Measurements from ENCODE around the gene ZBTB7C. TPM values are rescaled to one million over a fixed set of nuclear protein-coding genes. Genes with fewer than 3 reads are reported as not detected.

ZBTB7C gene
- total and polyA plus RNA-seq, 8 donors: 3.0 to 47.8 (median 19.3) TPM

- WGBS, 5 donors: 85 to 94% (median 89%) methylated on average over 2 of the region's 2 CpGs
- H3K27ac ChIP-seq: no peak overlapping the region
- intact Hi-C loops (cut with DNase I; ENCODE audit: low total_unique reads): no loop called here
Measured at GRCh38 chr18:48236822-48237221, 172.4 kb downstream of the ZBTB7C start.

GRCh38 chr18:48230467-48231113, 178.6 kb downstream of the ZBTB7C start:
- Histone ChIP-seq H3K4me3 (no peak overlapping the region), H3K27me3 (no peaks in the 10 kb centered on the region), H3K27ac (no peak overlapping the region), H3K9me3 (no peaks in the 10 kb centered on the region), H3K4me1 (peaks cover 0 to 31% (median 13%) of the 10 kb centered on the region in 4 donors), H3K36me3 (no peaks in the 10 kb centered on the region)
- intact Hi-C loops (cut with DNase I; ENCODE audit: low total_unique reads): no loop called here
- TF ChIP-seq CTCF (IDR thresholded peaks at IDR 0.05) (peak in 1 of 7 experiments; percentile 26), POLR2AphosphoS5 (IDR thresholded peaks at IDR 0.05) (no peak), EP300 (IDR thresholded peaks at IDR 0.05) (no peak), POLR2A (IDR thresholded peaks at IDR 0.05) (no peak)
- 78 to 95% (median 82%) methylated on average over 5 to 7 of the region's 7 CpGs for WGBS, 5 donors
- DNase-seq: peak; percentile 52 to 76

More at GRCh38 chr18:48236822-48237221, 172.4 kb downstream of the ZBTB7C start:
- DNase-seq: no peak
- Histone ChIP-seq H3K4me3 (no peak overlapping the region), H3K4me1 (no peaks in the 10 kb centered on the region), H3K9me3 (no peaks in the 10 kb centered on the region), H3K27me3 (no peaks in the 10 kb centered on the region), H3K36me3 (no peaks in the 10 kb centered on the region)
- no peak for TF ChIP-seq EP300 (IDR thresholded peaks at IDR 0.05)
- no peak for TF ChIP-seq POLR2AphosphoS5 (IDR thresholded peaks at IDR 0.05)
- TF ChIP-seq POLR2A (IDR thresholded peaks at IDR 0.05): no peak
- TF ChIP-seq CTCF (IDR thresholded peaks at IDR 0.05): no peak

- H3K9me3 ChIP-seq: no peaks in the 10 kb centered on the region
- no peak overlapping the region for H3K27ac ChIP-seq
- intact Hi-C loops (cut with DNase I; ENCODE audit: low total_unique reads): no loop called here
- H3K4me3 ChIP-seq: no peak overlapping the region
- H3K4me1 ChIP-seq: peaks cover 0 to 31% (median 13%) of the 10 kb centered on the region in 4 donors
- H3K27me3 ChIP-seq: no peaks in the 10 kb centered on the region
- H3K36me3 ChIP-seq: no peaks in the 10 kb centered on the region
- 24 to 34% (median 30%) methylated on average over 8 of the region's 8 CpGs for WGBS, 5 donors
- peak in 1 of 2 donors; percentile 41 for DNase-seq
- TF ChIP-seq EP300 (IDR thresholded peaks at IDR 0.05): no peak
- no peak for TF ChIP-seq POLR2AphosphoS5 (IDR thresholded peaks at IDR 0.05)
- TF ChIP-seq CTCF (IDR thresholded peaks at IDR 0.05): no peak
- TF ChIP-seq POLR2A (IDR thresholded peaks at IDR 0.05): no peak
Measured at GRCh38 chr18:48229552-48229981, 179.6 kb downstream of the ZBTB7C start.

GRCh38 chr18:48228841-48229240, 180.3 kb downstream of the ZBTB7C start:
- H3K36me3 ChIP-seq: no peaks in the 10 kb centered on the region
- no peak overlapping the region for H3K4me3 ChIP-seq
- H3K27me3 ChIP-seq: no peaks in the 10 kb centered on the region
- peak overlapping the region in 1 of 5 donors; percentile 3 for H3K27ac ChIP-seq
- TF ChIP-seq CTCF (IDR thresholded peaks at IDR 0.05) (no peak), POLR2A (IDR thresholded peaks at IDR 0.05) (no peak), POLR2AphosphoS5 (IDR thresholded peaks at IDR 0.05) (no peak), EP300 (IDR thresholded peaks at IDR 0.05) (no peak)
- no peak for DNase-seq
- H3K9me3 ChIP-seq: no peaks in the 10 kb centered on the region
- peaks cover 0 to 31% (median 13%) of the 10 kb centered on the region in 4 donors for H3K4me1 ChIP-seq
- intact Hi-C loops (cut with DNase I; ENCODE audit: low total_unique reads): no loop called here
- WGBS, 5 donors: 71 to 88% (median 80%) methylated on average over 10 of the region's 10 CpGs
